ENCODE results near the gene DAAM1.

Gene DAAM1

GRCh38 chr14:59295951-59296350 is 107.5 kb downstream of the DAAM1 start:
- DNase-seq, result no peak

GRCh38 chr14:59296508-59296907 is 108.0 kb downstream of the DAAM1 start:
- DNase-seq, result no peak

- DNase-seq, result no peak
Observed at GRCh38 chr14:59297071-59297776, 108.8 kb downstream of the DAAM1 start.

DNA sequence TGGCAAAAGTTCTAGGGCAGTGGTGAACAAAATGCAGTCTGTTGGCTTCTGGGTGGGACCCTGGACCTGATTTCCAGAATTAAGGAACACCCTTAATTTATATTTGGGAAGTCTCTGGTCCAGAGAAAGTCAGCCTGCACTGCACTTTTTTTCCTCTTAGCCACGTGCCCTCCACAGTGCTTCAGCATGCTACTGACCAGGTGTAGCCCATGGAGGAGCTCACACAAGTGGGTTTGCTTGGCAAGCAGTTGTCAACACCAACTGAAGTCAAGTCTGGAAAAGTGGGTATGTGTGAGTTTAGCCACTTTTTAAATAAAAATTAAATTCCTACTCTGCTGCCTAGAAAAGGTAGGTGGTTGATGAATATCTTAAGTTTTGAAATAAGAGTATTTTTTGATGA is 111.3 kb downstream of the DAAM1 start:
- no peak for DNase-seq

- DNase-seq, result peak; percentile 24
Observed at GRCh38 chr14:59301354-59301753, 112.9 kb downstream of the DAAM1 start.

DNA sequence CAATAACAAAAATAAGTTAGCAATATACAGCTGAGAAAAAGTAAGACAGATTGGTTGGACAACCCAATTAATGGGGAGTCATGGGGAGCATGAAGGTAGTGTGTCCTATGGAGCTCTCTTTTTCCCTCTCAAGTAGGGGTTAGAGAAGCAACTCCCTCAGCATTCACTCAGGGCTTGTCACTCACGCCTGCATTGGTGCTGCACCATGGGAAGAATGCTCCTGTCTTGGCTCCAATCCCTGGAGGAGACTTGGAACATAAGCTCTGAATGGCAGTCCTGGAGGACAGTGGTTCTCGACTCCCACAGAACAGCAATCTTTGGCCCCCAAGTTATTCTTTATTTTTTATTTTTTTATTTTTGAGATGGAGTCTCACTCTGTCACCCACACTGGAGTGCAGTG is 113.8 kb downstream of the DAAM1 start:
- no peak for DNase-seq

DNA sequence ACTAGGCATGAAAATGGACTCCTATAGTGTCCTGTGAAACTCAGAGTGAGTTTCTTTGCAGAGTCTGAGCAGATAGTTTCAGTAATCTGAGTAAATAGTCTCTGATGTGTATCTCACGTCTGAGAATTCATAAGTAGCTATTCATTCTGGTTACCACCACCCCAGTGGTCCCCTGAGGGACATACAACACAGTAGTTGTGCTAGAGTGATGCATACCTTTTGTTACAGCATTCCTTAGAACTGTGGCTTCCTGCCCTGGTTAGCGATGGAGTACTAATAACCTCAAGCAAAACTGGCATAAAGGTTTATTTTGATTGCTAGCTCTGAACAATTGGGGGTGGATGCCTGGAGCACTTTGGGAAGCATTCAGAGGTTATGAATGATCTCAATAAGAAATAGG is 114.7 kb downstream of the DAAM1 start:
- no peak for DNase-seq

GRCh38 chr14:59305231-59305630 is 116.8 kb downstream of the DAAM1 start:
- no peak for DNase-seq

DNA sequence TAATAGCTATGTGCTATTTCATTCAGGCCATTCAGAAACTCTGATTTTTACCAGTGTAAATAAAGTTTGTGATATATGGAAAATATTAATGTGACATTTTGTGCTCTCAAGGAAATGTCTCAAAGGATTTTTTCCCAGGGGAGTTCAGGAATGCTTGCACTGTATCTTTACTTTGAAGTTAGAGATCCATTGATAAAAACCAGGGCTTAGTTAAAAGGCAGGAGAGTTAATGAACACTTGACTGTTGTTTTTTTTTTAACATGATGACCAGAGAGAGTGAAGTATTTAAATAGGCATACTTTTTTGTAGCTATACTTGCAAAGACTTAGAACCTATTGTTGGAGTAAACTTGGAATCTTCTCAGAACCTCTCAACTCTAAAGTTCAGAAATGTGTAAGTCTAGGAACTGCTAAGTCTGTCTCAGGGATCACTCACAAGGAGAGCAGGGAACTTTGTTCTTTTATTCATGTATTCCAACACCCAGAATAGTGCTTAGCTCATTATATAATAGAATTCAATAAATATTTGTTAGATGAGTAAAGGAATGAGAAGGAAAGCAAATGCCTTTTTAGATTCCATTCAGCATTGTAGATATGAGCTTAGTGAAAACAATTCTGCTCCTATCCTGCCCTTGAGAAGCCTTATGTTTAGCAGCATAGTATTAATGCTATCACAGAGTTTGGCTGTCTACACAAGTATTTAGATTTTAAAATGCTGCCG is 117.5 kb downstream of the DAAM1 start:
- no peak for DNase-seq

DNA sequence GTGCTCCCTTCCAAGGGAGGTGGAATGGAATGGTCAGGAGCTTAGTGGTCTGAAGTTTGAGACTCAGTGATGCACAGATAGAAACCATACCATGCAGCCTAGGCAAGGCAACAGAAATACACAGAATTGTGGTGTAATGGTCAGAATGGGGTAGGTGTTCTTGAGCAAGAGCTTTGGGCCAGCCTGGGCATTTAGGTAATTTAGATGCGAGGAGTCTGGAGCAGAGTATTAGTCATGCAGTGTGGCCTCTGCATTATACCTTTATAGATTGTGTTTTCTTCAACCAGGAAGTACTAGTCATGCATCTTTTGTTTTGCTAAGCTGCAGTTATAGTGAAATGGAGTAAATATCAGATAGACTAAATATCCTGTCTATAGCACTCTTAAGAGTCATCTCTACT is 118.3 kb downstream of the DAAM1 start:
- DNase-seq, result no peak

- DNase-seq, result no peak
Observed at GRCh38 chr14:59308086-59308485, 119.6 kb downstream of the DAAM1 start.

- no peak for DNase-seq
Observed at GRCh38 chr14:59308673-59309072, 120.2 kb downstream of the DAAM1 start.

DNA sequence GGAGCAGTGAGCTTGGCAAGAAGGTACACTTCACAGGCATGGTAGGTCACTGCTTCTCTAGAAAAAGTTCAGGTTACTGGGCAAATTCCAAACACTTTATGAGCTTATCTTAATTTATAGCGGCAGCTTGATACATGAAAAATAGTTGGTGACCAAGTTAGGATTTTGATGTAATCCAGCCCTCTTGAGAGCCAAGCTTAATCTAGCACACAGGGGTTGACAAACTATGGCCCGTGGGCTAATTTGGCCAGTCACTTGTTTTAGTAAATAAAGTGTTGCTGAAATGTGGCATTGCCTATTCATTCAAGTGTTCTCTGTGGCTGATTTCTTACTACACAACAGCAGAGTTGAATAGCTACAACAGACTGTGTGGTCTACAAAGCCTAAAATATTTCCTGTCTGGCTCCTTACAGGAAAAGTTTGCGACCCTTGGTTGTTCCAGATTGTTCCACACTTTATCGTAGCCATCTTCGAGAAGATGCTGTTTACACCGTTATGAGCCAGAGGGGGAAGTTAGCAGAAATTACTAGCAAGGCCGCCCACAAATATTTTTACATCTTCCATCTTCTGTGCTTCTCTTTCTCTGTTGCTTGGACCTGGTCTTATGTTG is 120.9 kb downstream of the DAAM1 start:
- DNase-seq, result no peak

- no peak for DNase-seq
Observed at GRCh38 chr14:59310633-59311032, 122.2 kb downstream of the DAAM1 start.

GRCh38 chr14:59311723-59312122 is 123.3 kb downstream of the DAAM1 start:
- no peak for DNase-seq

DNA sequence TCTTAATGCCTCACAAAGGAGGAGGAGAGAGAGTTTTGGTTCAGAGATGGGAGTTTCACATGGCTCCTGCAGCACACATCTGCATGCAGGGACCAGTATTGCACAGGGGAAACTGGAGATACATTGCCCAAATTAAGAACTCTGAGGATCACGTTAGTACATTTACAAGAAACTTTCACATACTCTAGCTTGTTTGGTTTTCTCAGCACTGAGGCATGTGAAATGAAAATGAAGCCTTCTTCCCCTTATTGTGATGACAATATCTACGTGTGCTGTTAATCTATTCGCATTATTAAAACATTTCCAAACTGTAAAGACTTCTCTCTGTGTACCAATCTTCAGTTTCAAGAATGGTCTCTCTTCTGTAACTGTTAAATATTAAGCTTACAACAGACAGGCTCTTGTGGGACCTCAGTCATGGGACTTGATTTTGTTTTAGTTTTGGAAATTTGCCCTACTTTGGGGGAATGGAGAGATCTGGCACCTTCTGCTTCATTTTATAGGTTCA is 124.7 kb downstream of the DAAM1 start:
- DNase-seq, result no peak

GRCh38 chr14:59313658-59314608 is 125.5 kb downstream of the DAAM1 start:
- no peak for DNase-seq

- DNase-seq, result no peak
Observed at GRCh38 chr14:59314953-59315599, 126.6 kb downstream of the DAAM1 start.

- no peak for DNase-seq
Observed at GRCh38 chr14:59316151-59316830, 127.8 kb downstream of the DAAM1 start.

GRCh38 chr14:59317346-59317745 is 128.9 kb downstream of the DAAM1 start:
- no peak for DNase-seq

DNA sequence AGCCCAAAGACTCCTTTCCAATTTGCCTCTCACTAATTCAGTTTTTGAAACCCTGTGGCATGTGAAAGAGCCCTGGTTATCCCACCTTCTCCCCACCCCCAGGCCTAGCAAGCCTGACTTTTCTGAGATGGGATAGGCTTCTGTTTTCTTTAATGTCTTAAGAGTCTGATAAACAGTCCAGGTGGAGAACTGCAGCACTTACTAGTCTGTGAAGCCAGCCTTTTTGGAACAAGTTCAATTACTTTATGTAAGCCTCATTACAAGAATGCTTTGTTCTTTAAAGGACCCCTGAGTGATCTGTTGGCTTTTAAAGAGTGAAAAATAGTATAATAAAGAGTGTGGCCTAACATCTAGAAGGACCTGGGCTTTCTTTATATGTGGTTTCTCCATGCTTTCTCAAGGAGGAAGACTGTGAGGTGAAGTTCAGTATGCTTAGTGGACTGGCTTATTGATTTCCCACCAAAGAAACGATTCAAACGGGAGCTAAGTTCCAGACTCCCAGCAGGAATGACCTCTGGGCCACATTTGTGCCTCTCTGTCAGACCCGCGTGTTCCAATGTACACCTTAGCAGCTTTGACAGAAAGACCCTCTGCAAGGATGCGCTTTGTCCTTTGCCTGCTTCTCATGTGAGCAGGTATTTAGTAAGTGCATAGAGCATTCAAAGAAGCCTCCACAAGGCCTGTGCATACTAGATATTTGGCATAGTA is 129.5 kb downstream of the DAAM1 start:
- DNase-seq, result no peak
